GM10266 (cell line): ENCODE measurements around the gene BANF2.

Source experiments
- DNase-seq: peaks from one replicate; pipeline ENCODE4 v3.0.0; 2012; ENCODE audit errors: extremely low spot score
- TF ChIP-seq, protein P1 (sequence below): IDR thresholded peaks from 2 replicates; pipeline ENCODE4 v1.5.1; 2012; ENCODE audit warnings: mild to moderate bottlenecking, low read depth; ENCODE audit not compliant: control insufficient read depth, insufficient read depth; ENCODE audit errors: missing control alignments

Gene BANF2

GRCh38 chr20:17699931-17700351, at the start of gene BANF2:
BANF2 (plus strand) TSS chr20:17699966; CDS start chr20:17725026, 25,060 bp downstream.
- TF ChIP-seq, protein P1, sequence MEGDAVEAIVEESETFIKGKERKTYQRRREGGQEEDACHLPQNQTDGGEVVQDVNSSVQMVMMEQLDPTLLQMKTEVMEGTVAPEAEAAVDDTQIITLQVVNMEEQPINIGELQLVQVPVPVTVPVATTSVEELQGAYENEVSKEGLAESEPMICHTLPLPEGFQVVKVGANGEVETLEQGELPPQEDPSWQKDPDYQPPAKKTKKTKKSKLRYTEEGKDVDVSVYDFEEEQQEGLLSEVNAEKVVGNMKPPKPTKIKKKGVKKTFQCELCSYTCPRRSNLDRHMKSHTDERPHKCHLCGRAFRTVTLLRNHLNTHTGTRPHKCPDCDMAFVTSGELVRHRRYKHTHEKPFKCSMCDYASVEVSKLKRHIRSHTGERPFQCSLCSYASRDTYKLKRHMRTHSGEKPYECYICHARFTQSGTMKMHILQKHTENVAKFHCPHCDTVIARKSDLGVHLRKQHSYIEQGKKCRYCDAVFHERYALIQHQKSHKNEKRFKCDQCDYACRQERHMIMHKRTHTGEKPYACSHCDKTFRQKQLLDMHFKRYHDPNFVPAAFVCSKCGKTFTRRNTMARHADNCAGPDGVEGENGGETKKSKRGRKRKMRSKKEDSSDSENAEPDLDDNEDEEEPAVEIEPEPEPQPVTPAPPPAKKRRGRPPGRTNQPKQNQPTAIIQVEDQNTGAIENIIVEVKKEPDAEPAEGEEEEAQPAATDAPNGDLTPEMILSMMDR: no peak
- no peak for DNase-seq

GRCh38 chr20:17650301-17651128, 49.3 kb upstream of the BANF2 start:
- DNase-seq: no peak
- TF ChIP-seq, protein P1: no peak

DNA sequence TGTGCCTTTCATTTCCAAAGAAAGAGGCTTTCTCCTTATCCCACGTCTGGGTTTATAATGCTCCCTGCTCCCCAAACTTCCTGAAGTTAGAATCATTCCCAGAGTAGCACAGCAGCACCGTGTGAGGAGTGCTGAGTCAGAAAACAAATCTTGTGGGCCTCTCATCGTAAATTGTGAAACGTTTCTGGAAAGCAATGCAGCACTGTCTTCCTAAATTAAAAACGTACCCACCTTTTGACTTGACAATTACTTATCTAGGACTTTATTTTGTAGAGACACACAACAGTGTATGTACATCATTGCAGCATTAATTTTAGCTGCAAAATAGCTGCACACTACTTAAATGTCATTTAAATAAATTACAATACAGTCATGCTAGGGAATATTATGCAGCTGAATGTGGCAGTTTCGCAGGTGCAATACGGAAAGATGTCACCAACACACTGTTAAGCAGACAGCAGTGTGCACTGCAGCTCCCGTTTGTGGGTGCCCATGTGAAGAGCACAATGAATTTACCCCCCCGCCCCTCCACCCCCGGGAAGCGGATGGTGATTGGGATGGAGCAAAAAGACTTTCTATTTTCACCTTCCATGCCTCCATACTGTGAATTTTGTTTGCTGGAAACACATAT, 48.5 kb upstream of the BANF2 start:
- no peak for DNase-seq
- TF ChIP-seq, protein P1: no peak

- TF ChIP-seq, protein P1: peak; percentile 15
- DNase-seq: no peak
These were observed 47.9 kb upstream of the BANF2 start for GRCh38 chr20:17651760-17652388.

DNA sequence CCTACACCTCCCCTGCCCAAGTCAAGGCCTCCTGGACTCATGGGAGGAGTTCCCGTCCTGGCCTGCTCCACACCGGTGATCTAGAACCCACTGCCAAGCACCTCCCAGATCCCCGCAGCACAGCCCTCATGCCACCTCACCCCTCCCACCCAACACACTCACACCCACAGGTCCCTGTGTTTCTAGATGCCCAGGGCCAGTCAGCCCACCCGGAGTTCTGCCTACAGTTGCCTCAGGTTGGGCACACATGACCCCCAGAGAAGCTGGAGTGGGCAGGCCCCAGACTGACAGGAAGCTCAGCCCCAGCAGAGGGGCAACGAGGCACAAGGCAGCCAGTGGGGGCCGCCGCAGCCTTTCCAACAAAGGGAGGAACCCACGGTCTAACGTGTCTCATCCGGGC, 47.4 kb upstream of the BANF2 start:
- TF ChIP-seq, protein P1: no peak
- DNase-seq: no peak

DNA sequence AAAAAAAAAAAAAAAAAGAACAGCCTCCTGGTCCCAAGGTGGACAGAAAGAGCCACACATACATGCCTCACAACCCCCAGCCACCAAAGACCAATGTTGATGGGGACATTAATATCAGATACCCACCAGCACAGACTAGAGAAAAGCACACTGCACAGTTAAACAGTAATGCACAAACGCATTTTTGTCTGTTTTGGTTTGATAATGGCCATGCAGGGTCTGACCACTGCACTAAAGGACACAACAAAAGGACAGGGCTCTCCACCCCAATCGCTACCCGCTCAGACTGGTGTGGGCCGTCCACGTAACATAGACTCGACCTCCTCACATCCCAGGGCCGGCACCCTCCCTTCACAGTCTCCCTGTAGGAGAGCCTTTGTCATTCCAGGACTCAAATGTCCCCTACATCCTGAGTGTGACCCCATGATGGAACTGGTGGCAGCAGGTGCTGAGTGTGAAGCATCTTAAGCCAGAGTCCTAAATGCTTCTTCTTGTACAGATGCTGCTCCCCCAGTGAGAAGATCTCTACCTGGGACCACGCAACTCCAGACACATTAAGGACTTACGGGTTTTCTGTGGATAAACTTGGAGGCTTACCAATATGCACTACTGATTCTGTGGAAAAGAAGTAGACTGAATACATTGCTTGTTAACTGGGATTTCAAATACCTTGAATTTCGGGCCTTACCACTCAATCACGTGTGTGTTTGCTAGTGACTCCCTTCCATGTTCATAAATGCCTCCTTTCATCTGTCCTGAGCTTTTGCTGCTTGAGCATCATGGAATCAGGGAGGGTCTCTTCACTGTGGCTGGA, 45.7 kb upstream of the BANF2 start:
- TF ChIP-seq, protein P1: no peak
- DNase-seq: no peak
